ENCODE results near the gene SLC1A3.

SLC1A3 gene

GRCh38 chr5:36689225-36689624, 82.8 kb downstream of the SLC1A3 start:
- DNase-seq, result no peak

DNA sequence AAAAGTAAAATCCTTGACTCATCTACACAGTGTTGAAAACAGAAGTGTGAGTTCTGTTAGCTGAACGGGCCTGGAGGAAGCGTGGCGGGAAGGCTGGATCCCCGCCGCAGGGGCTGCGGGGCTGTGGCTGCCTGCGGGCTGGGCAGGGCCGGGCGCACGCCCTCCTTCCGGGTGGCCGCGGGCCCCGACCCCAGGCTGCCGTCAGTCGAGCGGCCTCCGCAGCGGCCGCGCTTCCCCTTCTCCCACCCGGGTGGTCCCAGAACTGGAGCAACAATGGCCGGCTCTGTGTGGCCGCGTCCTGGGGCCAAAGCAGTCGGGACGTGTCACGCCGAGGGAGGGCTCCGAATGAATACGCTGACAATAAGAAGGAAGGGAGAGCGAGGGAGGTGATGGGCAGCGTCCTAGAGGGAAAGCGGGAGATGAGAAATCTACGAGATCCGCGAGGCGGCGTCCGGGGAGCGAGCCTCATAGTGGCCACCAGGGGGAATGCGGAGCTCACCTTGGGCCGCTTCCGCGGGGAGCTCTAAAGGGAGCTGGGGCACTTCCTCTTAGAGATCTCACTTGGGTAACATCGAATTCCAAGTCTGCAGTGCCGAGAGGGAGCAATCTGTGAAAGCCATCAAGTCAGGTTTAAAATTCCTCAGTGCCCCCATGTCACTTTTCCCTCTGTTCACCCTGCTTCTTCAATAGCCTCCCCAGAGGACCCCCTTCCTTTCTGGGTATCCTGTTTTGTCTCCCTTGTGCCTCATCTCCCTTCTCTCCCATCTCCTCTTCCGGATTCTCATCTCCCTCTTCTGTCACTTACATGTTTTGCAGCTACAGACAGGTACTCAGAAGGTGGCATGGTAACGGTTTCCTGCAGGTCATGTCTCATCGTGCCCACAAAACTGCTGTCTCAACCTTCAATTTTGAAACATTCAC, 83.9 kb downstream of the SLC1A3 start:
- DNase-seq, result peak; percentile 74

- DNase-seq, result no peak
Measured at GRCh38 chr5:36691226-36691625, 84.8 kb downstream of the SLC1A3 start.

- DNase-seq, result no peak
Measured at GRCh38 chr5:36691696-36692371, 85.4 kb downstream of the SLC1A3 start.

GRCh38 chr5:36692791-36693763, 86.7 kb downstream of the SLC1A3 start:
- peak; percentile 40 for DNase-seq

DNA sequence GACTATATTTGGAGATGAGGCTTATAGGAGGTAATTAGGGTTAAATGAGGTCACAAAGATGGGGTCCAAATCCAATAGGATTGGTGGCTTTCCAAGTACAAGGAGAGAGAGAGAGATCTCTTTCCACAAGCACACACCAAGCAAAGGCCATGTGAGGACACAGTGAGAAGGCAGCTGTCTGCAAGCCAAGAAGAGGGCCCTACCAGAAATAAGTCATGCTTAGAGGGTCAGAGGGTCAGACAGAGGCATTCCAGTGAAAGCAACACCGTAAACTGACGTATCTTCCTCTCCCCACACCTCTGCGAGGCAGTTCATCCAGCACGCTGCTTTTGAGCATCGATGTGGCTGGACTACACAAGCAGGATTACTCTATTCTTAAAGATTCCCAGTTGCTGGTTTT, 87.9 kb downstream of the SLC1A3 start:
- DNase-seq, result no peak

- DNase-seq, result peak; percentile 15
Measured at GRCh38 chr5:36696059-36696673, 89.8 kb downstream of the SLC1A3 start.

GRCh38 chr5:36698031-36698430, 91.6 kb downstream of the SLC1A3 start:
- no peak for DNase-seq

GRCh38 chr5:36701085-36701698, 94.8 kb downstream of the SLC1A3 start:
- no peak for DNase-seq

- no peak for DNase-seq
Measured at GRCh38 chr5:36703245-36703860, 96.9 kb downstream of the SLC1A3 start.

DNA sequence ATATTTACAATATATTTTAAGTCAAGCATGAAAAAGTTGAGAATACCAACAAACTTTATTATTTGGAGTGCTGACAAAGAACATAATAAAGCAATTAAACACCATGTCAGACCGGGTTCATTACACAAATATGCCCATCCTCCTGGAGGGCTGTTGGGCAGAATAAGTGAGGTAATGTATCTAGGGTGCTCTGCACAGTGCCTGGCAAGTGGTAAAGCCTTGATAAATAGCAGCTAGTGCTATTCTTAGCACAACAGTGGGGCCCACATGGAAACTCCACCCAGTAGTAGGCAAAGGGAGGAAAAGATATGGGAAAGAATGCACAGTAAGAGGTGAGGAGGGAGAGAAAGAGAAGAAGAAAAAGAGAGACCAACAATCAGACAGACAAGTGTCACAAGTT, 97.7 kb downstream of the SLC1A3 start:
- DNase-seq, result no peak

- DNase-seq, result no peak
Measured at GRCh38 chr5:36705055-36705454, 98.6 kb downstream of the SLC1A3 start.

DNA sequence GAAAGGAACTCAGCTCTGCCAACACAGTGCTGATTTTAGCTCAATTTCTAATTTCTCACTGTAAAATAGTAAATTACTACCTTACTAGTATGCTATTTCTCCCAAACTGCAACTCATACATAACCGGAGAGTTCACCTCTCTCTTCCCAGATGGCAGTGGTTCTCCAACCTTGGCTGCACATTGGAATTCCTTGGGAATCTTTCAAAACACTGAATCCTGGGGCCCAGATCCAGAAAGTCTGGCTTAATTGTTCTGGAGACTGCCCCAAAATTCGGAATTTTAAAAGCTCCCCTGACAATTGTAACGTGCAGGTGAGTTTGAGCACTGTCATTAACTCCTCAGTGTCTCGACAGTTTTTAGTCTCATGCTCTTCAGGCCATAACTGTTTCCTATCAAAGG, 100.3 kb downstream of the SLC1A3 start:
- DNase-seq, result no peak

- no peak for DNase-seq
Measured at GRCh38 chr5:36708996-36709395, 102.6 kb downstream of the SLC1A3 start.

DNA sequence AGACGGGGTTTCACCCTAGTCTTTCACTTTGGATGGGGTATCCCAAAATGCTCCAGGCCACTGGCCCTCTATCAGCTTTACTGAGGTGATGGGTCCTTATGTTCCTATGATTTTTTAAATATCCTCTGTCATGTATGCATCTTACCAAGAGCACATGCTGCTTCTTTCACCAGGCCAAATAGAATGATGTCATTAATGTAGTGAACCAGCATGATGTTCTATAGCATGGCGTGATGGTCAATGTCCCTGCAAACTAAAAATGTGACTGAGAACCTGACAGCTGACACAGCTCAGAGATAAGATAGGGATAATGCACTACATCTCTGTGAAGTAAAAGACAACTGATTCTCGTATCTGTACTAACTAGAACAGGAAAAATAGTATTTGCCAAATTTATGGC, 103.6 kb downstream of the SLC1A3 start:
- DNase-seq, result no peak

DNA sequence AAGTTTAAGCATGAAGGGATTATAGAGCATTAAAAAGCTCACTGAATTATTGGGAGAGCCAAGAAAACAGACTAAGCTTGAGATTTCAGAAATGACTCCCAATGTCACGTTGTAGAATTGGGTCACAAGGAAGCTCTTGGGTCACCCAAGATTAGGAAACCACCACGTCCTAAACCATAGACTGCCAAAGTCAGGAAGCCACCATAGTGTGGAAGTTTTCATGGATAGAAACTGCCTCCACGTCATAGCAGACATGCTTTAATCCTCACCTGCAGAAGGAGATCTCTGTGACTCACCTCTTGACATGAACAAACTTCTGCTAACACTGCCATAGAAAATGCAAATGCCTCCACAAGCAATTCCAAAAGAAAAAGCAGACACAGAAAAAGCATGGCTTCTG, 106.3 kb downstream of the SLC1A3 start:
- DNase-seq, result no peak

DNA sequence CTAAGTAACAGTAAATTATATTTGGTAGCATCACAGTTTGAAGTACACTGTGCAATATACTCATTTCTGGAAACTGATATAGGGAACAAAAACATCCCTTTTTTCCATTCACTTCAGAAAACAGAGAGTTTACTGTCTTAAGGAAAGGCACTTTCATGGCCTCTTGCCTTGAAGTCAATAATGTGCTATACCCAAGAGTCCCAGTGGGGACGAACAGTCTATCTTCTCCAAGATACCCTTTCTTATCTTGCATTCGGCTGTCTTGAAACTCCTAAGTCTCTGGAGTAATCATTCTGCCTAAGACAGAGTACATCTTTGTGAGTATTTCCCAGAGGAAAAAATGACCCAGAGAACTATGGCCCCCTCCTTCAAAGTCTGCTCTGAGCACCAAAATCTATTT, 107.1 kb downstream of the SLC1A3 start:
- DNase-seq, result no peak

- no peak for DNase-seq
Measured at GRCh38 chr5:36717131-36717695, 110.8 kb downstream of the SLC1A3 start.

- no peak for DNase-seq
Measured at GRCh38 chr5:36719282-36719681, 112.9 kb downstream of the SLC1A3 start.

DNA sequence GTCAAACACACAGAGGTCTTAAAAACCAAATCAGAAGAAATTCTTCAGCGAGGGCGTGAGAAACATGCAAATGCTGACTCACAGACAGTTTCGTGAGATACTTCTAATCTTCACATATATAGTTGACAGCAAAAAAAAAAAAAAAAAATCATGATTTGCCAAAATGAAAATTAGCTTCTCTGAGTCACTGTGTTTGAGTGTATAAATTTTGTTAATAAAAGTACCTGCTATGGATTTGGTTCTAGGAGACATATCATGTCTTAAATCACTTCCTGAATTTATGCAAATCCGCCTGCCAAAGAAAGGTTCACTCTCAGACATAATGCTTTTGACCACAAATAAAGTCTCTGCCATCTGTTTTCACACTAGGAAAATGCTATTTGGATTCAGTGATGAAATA, 114.3 kb downstream of the SLC1A3 start:
- DNase-seq, result no peak

- DNase-seq, result no peak
Measured at GRCh38 chr5:36721664-36722235, 115.3 kb downstream of the SLC1A3 start.
